HG03159 (cell line): Measurements from ENCODE around the gene SPDYE3.

Experiments
- ATAC-seq: cut with Tn5 transposase; IDR thresholded peaks from one replicate; pipeline ENCODE4 v1.9.1; 2021; ENCODE audit warnings: mild to moderate bottlenecking, moderate library complexity; ENCODE audit not compliant: unreplicated experiment

The SPDYE3 gene

DNA sequence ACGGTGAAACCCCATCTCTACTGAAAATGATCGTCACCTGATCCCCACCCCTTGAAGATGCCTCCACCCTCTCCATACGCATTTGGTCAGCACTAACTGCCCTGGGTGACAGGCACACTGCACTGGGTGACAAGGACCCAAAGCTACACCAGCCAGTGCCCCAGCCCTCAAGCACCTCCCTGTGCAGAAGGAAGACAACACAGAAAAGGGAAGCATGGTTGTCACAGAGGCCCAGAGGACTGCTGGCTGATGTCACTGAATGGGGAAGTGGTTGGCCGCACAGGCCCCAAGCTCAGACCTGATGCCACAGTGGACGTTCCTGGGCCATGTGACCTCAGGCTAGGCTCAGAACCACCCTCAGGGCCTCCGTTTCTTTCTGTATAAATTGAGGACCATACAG is 61.6 kb downstream of the SPDYE3 start:
- ATAC-seq = peak; percentile 65

GRCh38 chr7:100370303-100370702 is 62.8 kb downstream of the SPDYE3 start:
- ATAC-seq = no peak

DNA sequence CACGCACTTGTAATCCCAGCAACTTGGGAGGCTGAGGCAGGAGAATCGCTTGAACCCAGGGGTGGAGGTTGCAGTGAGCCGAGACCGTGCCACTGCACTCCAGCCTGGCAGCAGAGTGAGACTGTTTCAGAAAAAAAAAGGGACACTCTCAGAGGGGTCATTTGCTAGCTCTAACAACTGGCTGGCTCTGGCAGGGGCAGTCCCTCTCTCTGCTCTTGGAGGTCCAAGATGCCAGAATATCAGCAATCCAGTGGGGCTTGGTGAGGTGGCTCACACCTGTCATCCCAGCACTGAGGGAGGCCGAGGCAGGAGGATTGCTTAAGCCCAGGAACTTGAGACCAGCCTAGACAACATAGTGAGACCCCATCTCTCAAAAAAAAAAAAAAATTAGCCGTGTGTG is 63.2 kb downstream of the SPDYE3 start:
- ATAC-seq = no peak

DNA sequence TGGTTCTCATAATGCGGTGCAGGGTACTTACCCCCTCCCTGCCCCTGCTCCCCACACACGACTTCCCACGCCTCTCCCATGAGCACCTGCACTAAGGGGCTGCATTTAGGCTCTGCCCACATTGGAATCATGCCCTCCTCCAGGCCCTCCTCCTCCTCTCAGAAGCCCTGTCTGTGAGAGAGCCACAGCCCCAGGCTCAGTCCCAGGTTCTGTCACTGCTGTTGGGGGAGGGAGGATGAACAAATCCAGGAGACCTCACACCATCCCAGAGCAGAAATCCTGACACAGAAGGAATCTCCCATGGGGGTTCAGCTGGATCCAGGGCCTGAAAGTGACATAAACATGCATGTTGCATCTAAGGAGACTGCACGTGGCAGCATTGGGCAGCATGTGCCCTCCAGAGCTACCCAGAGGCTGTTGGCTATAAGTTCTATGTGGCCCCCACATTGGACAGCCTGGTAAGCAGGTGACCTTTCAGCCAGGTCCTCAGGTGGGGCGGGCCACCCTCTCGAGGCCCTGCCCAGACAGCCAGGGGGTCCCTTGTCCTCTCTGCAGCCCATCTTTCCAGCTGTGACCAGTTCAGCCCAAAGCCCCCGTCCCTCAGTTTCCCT is 64.2 kb downstream of the SPDYE3 start:
- ATAC-seq = no peak
